Measurements from ENCODE around the gene SLC44A1.

SLC44A1 gene

DNA sequence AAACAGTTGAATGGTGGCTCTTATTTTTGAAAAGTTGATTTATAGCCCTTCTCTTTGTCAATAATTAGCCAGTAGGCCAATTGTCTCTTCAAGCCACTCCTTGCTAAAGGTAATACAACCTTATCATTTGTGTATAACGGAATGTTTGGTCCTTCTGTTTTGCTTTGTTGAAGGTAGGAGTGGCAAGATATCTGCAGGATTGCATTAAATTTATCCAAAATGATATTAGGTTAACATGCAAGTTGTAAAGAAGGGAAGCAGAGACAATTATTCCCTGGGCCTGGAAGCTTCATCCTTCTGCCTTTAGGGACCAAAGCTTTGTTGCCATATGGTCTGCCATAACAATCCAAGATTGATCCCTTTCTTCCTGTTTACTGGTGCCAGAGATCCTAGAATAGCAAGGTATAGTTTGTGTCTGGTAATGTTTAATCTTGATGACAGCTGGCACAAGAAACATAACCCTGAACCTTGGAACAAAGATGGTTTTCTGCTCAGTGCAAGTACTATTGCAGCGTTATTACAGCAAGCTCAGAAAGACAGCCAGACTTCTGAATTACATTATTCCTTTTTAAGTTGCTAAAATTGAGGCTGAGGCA lies 187.9 kb downstream of the SLC44A1 start:
- DNase-seq (ENCODE audit: low read depth) = no peak

- DNase-seq (ENCODE audit: low read depth) = no peak
These were observed 191.0 kb downstream of the SLC44A1 start for GRCh38 chr9:105435453-105435852.

- no peak for DNase-seq (ENCODE audit: low read depth)
These were observed 192.3 kb downstream of the SLC44A1 start for GRCh38 chr9:105436783-105437182.

DNA sequence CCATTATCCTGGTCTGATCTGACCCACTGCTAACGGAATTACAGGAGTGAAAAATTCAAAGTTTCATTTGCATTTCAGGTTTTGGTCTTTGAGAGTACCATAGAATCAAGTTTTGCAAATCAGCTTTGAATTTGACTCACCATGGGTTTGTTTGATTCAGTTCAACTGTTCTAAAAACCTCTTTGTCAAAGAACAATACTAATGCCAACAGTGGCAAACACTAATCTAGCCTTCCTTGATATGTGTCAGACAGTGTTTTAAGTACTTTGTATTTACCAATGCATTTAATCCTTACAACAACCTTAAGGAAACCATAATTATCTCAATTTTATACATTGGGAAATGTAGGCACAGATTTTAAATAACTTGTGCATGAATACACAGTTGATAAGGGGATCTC lies 193.3 kb downstream of the SLC44A1 start:
- no peak for DNase-seq (ENCODE audit: low read depth)

- DNase-seq (ENCODE audit: low read depth) = no peak
These were observed 193.8 kb downstream of the SLC44A1 start for GRCh38 chr9:105438141-105438806.

- no peak for DNase-seq (ENCODE audit: low read depth)
These were observed 195.0 kb downstream of the SLC44A1 start for GRCh38 chr9:105439428-105439827.

- no peak for DNase-seq (ENCODE audit: low read depth)
These were observed 197.2 kb downstream of the SLC44A1 start for GRCh38 chr9:105441616-105442160.

- no peak for DNase-seq (ENCODE audit: low read depth)
These were observed 198.7 kb downstream of the SLC44A1 start for GRCh38 chr9:105443121-105443520.

DNA sequence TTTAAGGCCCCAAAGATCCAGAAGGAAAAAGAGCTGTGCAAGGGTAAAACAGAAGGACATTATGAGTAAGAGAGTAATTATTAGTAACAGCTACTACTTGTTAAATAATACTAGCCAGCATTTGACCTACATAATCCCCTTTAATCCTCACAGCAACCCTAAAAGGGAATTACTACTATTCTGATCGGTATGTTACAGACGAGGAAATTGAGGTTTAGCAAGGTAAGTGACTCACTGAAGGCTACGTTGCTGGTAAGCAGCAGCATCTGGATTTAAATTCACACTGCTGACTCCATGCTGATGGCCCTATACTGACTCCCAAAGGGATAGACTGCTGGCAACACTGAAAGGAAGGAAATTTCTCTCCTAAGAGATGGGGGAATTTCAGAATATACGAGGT lies 199.7 kb downstream of the SLC44A1 start:
- DNase-seq (ENCODE audit: low read depth) = no peak

GRCh38 chr9:105445203-105445881 lies 200.9 kb downstream of the SLC44A1 start:
- no peak for DNase-seq (ENCODE audit: low read depth)

GRCh38 chr9:105447386-105447813 lies 202.9 kb downstream of the SLC44A1 start:
- DNase-seq (ENCODE audit: low read depth) = no peak

DNA sequence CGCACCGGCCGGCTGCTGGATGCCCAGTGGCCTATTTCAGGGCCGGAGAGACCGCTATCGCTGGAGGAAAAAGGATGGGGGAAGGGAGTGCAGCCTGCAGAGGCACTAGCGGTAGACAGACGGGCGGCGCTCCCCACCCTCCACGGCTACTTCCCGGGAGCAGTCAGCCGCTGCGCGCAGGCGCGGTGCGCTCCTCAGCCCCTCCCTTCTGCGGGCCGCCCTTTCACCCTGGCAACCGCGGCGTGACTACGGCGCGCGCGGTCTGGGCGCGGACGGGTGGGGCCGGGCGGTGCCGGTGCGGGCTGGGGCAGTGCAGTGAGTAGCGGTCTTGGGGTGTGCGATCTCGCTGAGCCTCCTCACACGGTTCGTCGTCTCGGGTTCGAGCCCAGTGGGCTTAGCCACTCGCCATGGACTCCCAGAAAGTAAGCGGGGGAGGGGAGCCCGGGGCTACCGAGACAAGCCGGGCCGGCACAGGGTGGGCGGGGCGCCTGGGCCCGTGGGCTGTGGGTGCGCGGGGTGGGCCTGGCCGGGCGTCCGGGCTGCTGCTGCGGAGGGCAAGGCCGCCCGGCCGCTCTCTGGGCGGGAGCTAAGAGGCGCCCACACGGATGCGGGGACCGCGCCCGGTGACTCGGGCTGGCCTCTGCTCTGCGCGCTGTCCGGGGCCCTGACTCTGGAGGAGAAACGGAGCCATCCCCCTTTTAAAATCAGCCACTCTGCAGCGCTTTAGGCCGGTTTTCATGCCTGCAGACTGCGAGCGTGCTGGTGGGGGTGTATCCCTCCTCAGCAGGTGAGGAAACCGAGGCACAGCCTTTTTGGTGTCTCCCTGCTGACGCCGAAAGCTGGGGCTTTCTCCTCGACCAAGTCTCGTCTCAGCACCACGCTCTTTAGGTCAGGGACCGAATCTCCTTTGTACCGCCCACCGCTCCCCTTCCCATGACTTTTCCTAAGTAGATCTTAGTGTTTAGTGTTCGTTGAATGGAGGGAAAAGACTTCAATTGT lies 203.7 kb downstream of the SLC44A1 start, which contains the start of gene FSD1L:
Gene FSD1L (plus strand): TSS at position 221 of the 999 bp plus-strand sequence. CDS start 187 bp downstream, at position 408.
- DNase-seq (ENCODE audit: low read depth) = peak; percentile 61

GRCh38 chr9:105449081-105449480 lies 204.6 kb downstream of the SLC44A1 start:
- no peak for DNase-seq (ENCODE audit: low read depth)

DNA sequence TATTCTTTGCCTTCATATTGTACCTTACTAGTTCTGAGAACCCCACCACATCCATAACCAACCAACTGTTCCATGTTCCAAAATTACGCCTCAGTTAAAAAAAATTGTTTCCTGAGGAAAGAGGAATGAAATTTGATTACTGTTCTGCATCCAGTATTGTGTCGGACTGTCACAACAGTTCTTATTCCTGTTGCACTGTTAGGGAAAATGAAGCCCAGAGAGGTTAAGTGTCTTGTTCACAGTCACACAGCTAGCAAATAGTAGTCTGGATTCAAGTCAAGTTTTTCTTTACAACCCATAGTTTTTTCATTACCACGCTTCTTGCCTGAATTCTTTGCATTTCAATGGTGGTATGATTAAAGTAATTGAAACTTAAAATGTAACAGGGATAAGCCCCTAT lies 207.7 kb downstream of the SLC44A1 start:
- DNase-seq (ENCODE audit: low read depth) = no peak

DNA sequence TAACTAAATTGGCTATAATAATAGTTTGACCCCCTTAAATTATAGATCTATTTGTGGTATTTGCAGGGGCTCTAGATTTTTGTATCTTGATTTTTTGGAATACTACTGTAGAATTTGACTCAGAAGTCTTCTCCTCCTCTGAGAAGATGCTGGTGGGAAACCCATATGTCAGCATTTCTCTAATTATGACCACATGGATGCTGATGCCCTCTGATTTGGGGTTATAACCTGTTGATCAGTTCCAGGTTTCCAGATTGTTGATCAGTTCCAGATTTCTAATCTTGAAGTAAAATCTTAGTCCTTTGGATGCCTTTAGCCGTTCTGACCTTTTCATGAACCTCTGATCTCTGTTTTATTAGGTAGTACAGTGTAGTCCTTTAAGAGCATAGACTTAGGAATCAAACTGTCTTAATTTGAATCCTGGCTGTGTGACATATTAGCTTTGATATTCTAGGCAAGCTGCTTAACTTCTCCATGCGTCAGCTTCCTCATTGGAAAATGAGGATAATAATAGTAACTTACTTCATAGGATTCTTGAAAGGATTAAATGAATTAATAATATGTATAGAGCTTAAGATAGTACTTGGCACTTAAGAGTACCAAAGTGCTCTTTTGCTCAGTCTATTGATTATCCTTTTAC lies 211.5 kb downstream of the SLC44A1 start:
- DNase-seq (ENCODE audit: low read depth) = no peak

DNA sequence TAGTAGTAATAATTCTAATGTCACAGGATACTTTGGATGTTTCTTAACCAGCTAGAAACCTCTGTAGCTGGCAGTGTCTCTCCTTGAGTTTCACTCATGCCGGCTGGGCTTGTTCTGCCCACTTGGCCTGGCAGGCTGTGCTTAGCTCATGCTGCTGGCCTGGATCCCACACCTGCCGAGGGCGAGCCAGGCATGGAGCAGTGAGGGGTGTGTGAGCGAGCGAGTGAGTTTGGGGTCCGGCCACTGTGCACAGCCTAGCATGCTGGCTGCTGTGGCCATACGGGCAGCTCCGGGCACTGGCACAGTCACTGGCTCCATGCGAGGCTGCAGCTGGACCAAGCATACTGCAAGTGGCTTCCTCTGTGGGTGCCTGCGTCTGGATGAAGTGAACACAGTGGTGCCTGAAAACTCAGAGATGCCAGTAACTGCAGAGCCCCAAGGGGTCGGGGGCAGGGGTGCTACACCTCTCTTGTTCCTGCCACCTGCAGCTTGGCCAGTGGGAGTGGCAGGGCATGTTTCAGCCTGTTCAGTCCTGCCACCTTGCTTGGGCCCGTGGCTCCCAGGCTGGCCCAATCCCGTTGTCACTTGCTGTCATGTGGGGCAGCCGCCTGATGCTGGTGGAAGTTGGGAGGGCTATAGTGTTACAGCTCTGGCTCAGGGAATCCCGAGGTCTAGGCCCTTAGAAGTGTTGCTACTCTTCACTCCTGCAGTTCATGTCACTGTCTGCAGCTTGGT lies 213.3 kb downstream of the SLC44A1 start:
- no peak for DNase-seq (ENCODE audit: low read depth)

- DNase-seq (ENCODE audit: low read depth) = no peak
These were observed 214.0 kb downstream of the SLC44A1 start for GRCh38 chr9:105458404-105458803.

DNA sequence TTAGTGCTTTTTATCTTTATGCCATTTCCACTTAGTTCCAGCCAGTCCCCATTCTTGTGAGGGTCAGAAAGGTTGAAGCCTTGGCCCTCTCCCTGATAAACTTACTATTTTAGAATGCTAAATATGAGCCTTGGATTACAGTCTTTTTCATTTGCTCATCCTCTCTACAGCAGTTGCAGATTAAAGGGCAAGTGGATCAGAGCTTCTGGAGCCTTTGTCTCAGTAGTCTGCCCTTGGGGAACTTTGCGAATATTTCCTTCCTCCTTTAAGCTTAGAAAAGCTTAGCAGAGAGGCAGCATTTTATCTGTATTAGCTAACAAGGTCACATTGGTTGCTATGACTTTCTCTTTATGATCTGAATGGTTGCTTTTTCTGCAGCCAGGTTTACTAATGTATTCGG lies 214.9 kb downstream of the SLC44A1 start:
- DNase-seq (ENCODE audit: low read depth) = no peak

DNA sequence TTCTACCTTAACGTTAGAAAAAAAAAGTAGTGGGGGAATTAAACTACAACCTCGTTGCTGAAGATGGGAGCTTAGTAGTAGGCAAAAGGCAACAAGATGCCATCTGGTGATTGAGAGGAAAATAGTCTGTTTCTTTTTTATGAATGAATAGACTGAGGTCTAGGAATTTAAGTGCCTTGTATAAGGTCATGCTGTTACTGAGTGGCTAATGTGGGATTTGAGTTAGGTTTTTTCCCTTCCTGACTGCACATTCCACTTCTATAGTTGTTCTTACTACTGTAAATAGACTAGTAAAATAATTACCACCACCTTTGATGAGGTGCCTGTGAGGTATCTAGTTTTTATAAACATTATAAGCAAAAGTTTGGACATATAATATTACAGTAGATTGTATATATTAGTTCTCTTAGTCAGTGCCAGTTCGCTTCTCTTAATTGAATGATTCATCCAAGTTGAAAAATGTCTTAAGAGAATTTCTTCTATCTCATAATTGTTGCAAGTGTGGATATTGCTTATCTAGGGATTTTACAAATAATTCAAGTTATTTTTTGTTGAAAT lies 222.5 kb downstream of the SLC44A1 start:
- DNase-seq (ENCODE audit: low read depth) = no peak

GRCh38 chr9:105468875-105469274 lies 224.4 kb downstream of the SLC44A1 start:
- DNase-seq (ENCODE audit: low read depth) = no peak

Data from stimulated activated CD8-positive, alpha-beta memory T cell treated with anti-CD3 and anti-CD28 coated beads, Interleukin-7, amount 100 ng/mL, for 24 hours (primary cell).